IPS-NIHi7 (cell line): ENCODE results near the gene P2RY14.
A peak's percentile ranks its signal among the peaks of the same experiment; 100 is the strongest.
"Not testable (repeated sequence)": the region's sequence is repeated elsewhere in the genome, so short reads cannot be mapped to it uniquely, and the experiment has no call there.

Source experiments
- DNase-seq: peaks from one replicate; pipeline ENCODE4 v3.0.0; 2012; ENCODE audit warnings: mixed read lengths; ENCODE audit errors: extremely low spot score

P2RY14 gene

GRCh38 chr3:151183265-151183671 is 95.1 kb downstream of the P2RY14 start:
- no peak for DNase-seq

GRCh38 chr3:151182349-151183079 is 95.8 kb downstream of the P2RY14 start:
- no peak for DNase-seq

GRCh38 chr3:151178208-151178845 is 100.0 kb downstream of the P2RY14 start:
- no peak for DNase-seq

GRCh38 chr3:151175952-151176351 is 102.4 kb downstream of the P2RY14 start:
- DNase-seq = no peak

- DNase-seq = no peak
These were observed 104.0 kb downstream of the P2RY14 start for GRCh38 chr3:151174351-151174750.

- no peak for DNase-seq
These were observed 107.1 kb downstream of the P2RY14 start for GRCh38 chr3:151171145-151171757.

GRCh38 chr3:151169948-151170679 is 108.2 kb downstream of the P2RY14 start:
- not testable (repeated sequence) for DNase-seq

- DNase-seq = no peak
These were observed 108.9 kb downstream of the P2RY14 start for GRCh38 chr3:151169262-151169947.

- peak; percentile 77 for DNase-seq
These were observed 109.9 kb downstream of the P2RY14 start for GRCh38 chr3:151168269-151169094.

GRCh38 chr3:151166161-151166560 is 112.2 kb downstream of the P2RY14 start:
- DNase-seq = no peak

- DNase-seq = no peak
These were observed 113.1 kb downstream of the P2RY14 start for GRCh38 chr3:151165226-151165625.
